Activated naive CD8-positive, alpha-beta T cell (primary cell): ENCODE results near the gene KDM5A.

Experiments
- H3K27ac Mint-ChIP-seq: one replicate; pipeline ENCODE4 v1.8.0; 2021; ENCODE audit warnings: mixed read lengths
- H3K27me3 Mint-ChIP-seq: one replicate; pipeline ENCODE4 v1.8.0; 2021; ENCODE audit warnings: mixed read lengths
- H3K36me3 Mint-ChIP-seq: one replicate; pipeline ENCODE4 v1.8.0; 2021; ENCODE audit warnings: mixed read lengths
- H3K4me1 Mint-ChIP-seq: one replicate; pipeline ENCODE4 v1.8.0; 2021; ENCODE audit warnings: low read depth, mixed read lengths
- H3K4me3 Mint-ChIP-seq: one replicate; pipeline ENCODE4 v1.8.0; 2021; ENCODE audit warnings: mild to moderate bottlenecking, mixed read lengths
- H3K9me3 Mint-ChIP-seq: one replicate; pipeline ENCODE4 v1.8.0; 2021; ENCODE audit warnings: low read depth, mixed read lengths

KDM5A gene

GRCh38 chr12:269191-269590 lies 119.9 kb downstream of the KDM5A start:
- Mint-ChIP-seq H3K4me1 (peaks cover 20% of the 10 kb centered on the region), H3K27ac (no peak overlapping the region), H3K9me3 (no peaks in the 10 kb centered on the region), H3K36me3 (no peaks in the 10 kb centered on the region), H3K4me3 (no peak overlapping the region), H3K27me3 (no peaks in the 10 kb centered on the region)

- Mint-ChIP-seq H3K36me3 (no peaks in the 10 kb centered on the region), H3K4me1 (peaks cover 26% of the 10 kb centered on the region), H3K27ac (no peak overlapping the region), H3K4me3 (no peak overlapping the region), H3K27me3 (no peaks in the 10 kb centered on the region), H3K9me3 (no peaks in the 10 kb centered on the region)
Measured at GRCh38 chr12:268483-268840, 120.7 kb downstream of the KDM5A start.

- H3K36me3 Mint-ChIP-seq: no peaks in the 10 kb centered on the region
- H3K27ac Mint-ChIP-seq: no peak overlapping the region
- H3K4me1 Mint-ChIP-seq: peaks cover 30% of the 10 kb centered on the region
- no peaks in the 10 kb centered on the region for H3K9me3 Mint-ChIP-seq
- H3K4me3 Mint-ChIP-seq: no peak overlapping the region
- H3K27me3 Mint-ChIP-seq: no peaks in the 10 kb centered on the region
Measured at GRCh38 chr12:267581-268482, 121.3 kb downstream of the KDM5A start.

- no peak overlapping the region for H3K4me3 Mint-ChIP-seq
- H3K36me3 Mint-ChIP-seq: no peaks in the 10 kb centered on the region
- H3K27me3 Mint-ChIP-seq: no peaks in the 10 kb centered on the region
- H3K9me3 Mint-ChIP-seq: no peaks in the 10 kb centered on the region
- peak overlapping the region; percentile 10 for H3K27ac Mint-ChIP-seq
- peaks cover 30% of the 10 kb centered on the region for H3K4me1 Mint-ChIP-seq
Measured at GRCh38 chr12:265096-265495, 124.0 kb downstream of the KDM5A start.

GRCh38 chr12:264269-264668 lies 124.9 kb downstream of the KDM5A start:
- Mint-ChIP-seq H3K4me1 (peaks cover 30% of the 10 kb centered on the region), H3K4me3 (no peak overlapping the region), H3K27ac (no peak overlapping the region), H3K36me3 (no peaks in the 10 kb centered on the region), H3K9me3 (no peaks in the 10 kb centered on the region), H3K27me3 (no peaks in the 10 kb centered on the region)

- no peaks in the 10 kb centered on the region for H3K27me3 Mint-ChIP-seq
- H3K27ac Mint-ChIP-seq: no peak overlapping the region
- no peaks in the 10 kb centered on the region for H3K9me3 Mint-ChIP-seq
- H3K4me3 Mint-ChIP-seq: no peak overlapping the region
- H3K36me3 Mint-ChIP-seq: no peaks in the 10 kb centered on the region
- peaks cover 30% of the 10 kb centered on the region for H3K4me1 Mint-ChIP-seq
Measured at GRCh38 chr12:263574-263973, 125.5 kb downstream of the KDM5A start.

GRCh38 chr12:262817-263216 lies 126.3 kb downstream of the KDM5A start, which contains the start of gene SLC6A13:
TSS of gene SLC6A13 (minus strand) at chr12:262836. CDS start at chr12:260052, 2,784 bp downstream.
- Mint-ChIP-seq H3K27me3 (no peaks in the 10 kb centered on the region), H3K4me3 (no peak within 1 kb of the TSS), H3K4me1 (peaks cover 30% of the 10 kb centered on the region), H3K36me3 (no peaks in the 10 kb centered on the region), H3K27ac (no peak within 1 kb of the TSS), H3K9me3 (no peaks in the 10 kb centered on the region)

- peaks cover 30% of the 10 kb centered on the region for H3K4me1 Mint-ChIP-seq
- no peak overlapping the region for H3K27ac Mint-ChIP-seq
Measured at GRCh38 chr12:262113-262512, 127.0 kb downstream of the KDM5A start.

GRCh38 chr12:257521-258321 lies 131.4 kb downstream of the KDM5A start:
- Mint-ChIP-seq H3K9me3 (no peaks in the 10 kb centered on the region), H3K4me3 (no peak overlapping the region), H3K36me3 (no peaks in the 10 kb centered on the region), H3K27me3 (peaks cover 5% of the 10 kb centered on the region), H3K27ac (no peak overlapping the region), H3K4me1 (no peaks in the 10 kb centered on the region)

More at GRCh38 chr12:262113-262512, 127.0 kb downstream of the KDM5A start:
- H3K27me3 Mint-ChIP-seq: no peaks in the 10 kb centered on the region
- H3K36me3 Mint-ChIP-seq: no peaks in the 10 kb centered on the region
- H3K9me3 Mint-ChIP-seq: no peaks in the 10 kb centered on the region
- no peak overlapping the region for H3K4me3 Mint-ChIP-seq

- Mint-ChIP-seq H3K36me3 (no peaks in the 10 kb centered on the region), H3K27ac (no peak overlapping the region), H3K9me3 (no peaks in the 10 kb centered on the region), H3K4me3 (no peak overlapping the region), H3K27me3 (peaks cover 5% of the 10 kb centered on the region), H3K4me1 (no peaks in the 10 kb centered on the region)
Measured at GRCh38 chr12:256958-257357, 132.2 kb downstream of the KDM5A start.

- Mint-ChIP-seq H3K36me3 (no peaks in the 10 kb centered on the region), H3K4me1 (no peaks in the 10 kb centered on the region), H3K27ac (no peak overlapping the region), H3K4me3 (no peak overlapping the region), H3K27me3 (peaks cover 5% of the 10 kb centered on the region), H3K9me3 (no peaks in the 10 kb centered on the region)
Measured at GRCh38 chr12:256225-256624, 132.9 kb downstream of the KDM5A start.

GRCh38 chr12:254912-255311 lies 134.2 kb downstream of the KDM5A start:
- Mint-ChIP-seq H3K27me3 (peaks cover 5% of the 10 kb centered on the region), H3K4me3 (no peak overlapping the region), H3K36me3 (no peaks in the 10 kb centered on the region), H3K9me3 (no peaks in the 10 kb centered on the region), H3K4me1 (no peaks in the 10 kb centered on the region), H3K27ac (no peak overlapping the region)

GRCh38 chr12:254039-254438 lies 135.1 kb downstream of the KDM5A start:
- H3K27me3 Mint-ChIP-seq: peaks cover 5% of the 10 kb centered on the region
- no peaks in the 10 kb centered on the region for H3K4me1 Mint-ChIP-seq
- H3K4me3 Mint-ChIP-seq: no peak overlapping the region
- H3K9me3 Mint-ChIP-seq: no peaks in the 10 kb centered on the region
- no peak overlapping the region for H3K27ac Mint-ChIP-seq
- no peaks in the 10 kb centered on the region for H3K36me3 Mint-ChIP-seq

GRCh38 chr12:253116-253831 lies 135.8 kb downstream of the KDM5A start:
- no peak overlapping the region for H3K4me3 Mint-ChIP-seq
- no peaks in the 10 kb centered on the region for H3K4me1 Mint-ChIP-seq
- H3K9me3 Mint-ChIP-seq: no peaks in the 10 kb centered on the region
- no peaks in the 10 kb centered on the region for H3K36me3 Mint-ChIP-seq
- peaks cover 5% of the 10 kb centered on the region for H3K27me3 Mint-ChIP-seq
- no peak overlapping the region for H3K27ac Mint-ChIP-seq

GRCh38 chr12:252636-253035 lies 136.5 kb downstream of the KDM5A start:
- Mint-ChIP-seq H3K27ac (no peak overlapping the region), H3K4me3 (no peak overlapping the region), H3K4me1 (no peaks in the 10 kb centered on the region), H3K9me3 (peaks cover 5% of the 10 kb centered on the region), H3K27me3 (peaks cover 5% of the 10 kb centered on the region), H3K36me3 (peaks cover 4% of the 10 kb centered on the region)
